EL (cell line): ENCODE data around the gene TRAF4.
A peak's percentile ranks its signal among the peaks of the same experiment; 100 is the strongest.
"Not testable (repeated sequence)": the region's sequence is repeated elsewhere in the genome, so short reads cannot be mapped to it uniquely, and the experiment has no call there.

Experiments
- DNase-seq: peaks from one replicate; pipeline ENCODE4 v3.0.0-alpha.2; 2016

TRAF4 gene

DNA sequence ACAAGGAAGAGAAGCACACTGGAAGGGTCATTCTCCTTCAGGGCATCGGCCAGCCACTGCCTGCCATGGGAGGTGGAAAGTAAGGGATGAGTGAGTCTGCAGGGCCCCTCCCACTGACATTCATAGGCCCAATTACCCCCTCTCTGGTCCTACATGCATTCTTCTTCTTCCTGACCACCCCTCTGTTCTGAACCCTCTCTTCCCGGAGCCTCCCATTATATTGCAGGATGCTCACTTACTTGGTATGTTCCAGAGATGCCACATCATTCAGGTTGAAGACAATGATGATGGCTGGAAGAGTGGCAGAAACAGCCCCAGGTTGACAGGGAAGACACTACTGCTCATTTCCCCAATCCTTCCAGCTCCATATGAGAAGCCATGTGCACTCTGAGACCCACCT lies 28.6 kb upstream of the TRAF4 start:
- DNase-seq = no peak

DNA sequence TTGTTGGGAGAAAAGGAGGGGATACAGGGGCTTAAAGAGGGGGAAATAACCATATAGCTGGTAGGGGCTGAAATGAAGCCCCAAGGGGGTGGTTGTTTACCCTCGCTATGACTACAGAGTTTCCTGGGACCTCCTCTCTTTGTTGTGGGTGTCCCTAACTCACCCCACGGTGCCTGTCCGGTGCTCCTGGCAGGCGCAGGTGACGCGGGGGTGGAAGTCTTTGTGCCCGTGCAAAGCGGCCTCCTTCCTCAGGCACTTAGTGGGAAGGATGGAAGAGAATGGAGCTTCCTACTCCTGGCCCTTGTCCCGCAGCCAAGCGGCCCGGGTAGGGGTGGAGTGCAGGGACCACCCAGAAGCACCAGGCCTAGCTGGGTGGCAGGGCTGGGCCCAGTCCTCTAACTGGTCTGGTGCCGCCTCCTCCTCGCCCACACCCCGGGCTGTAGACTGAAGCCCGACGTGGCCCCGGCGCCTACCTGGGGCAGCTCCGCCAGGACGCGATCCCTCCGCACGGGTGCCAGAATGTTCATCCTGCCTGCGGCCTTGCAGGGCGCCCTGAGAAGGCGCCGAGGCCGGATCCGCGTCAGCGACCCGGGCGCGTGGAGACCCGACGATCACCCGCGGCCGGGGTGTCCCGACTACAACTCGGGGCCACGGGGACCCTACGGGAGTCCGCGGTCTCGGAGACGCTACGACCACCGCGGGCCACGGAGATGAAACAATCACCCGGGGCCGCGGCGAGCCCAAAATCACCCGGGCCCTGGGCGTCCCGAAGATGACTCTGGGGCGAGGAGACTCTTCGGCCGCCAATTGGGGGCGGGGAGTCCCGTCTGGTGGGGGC lies 26.9 kb upstream of the TRAF4 start:
- peak; percentile 40 for DNase-seq

DNA sequence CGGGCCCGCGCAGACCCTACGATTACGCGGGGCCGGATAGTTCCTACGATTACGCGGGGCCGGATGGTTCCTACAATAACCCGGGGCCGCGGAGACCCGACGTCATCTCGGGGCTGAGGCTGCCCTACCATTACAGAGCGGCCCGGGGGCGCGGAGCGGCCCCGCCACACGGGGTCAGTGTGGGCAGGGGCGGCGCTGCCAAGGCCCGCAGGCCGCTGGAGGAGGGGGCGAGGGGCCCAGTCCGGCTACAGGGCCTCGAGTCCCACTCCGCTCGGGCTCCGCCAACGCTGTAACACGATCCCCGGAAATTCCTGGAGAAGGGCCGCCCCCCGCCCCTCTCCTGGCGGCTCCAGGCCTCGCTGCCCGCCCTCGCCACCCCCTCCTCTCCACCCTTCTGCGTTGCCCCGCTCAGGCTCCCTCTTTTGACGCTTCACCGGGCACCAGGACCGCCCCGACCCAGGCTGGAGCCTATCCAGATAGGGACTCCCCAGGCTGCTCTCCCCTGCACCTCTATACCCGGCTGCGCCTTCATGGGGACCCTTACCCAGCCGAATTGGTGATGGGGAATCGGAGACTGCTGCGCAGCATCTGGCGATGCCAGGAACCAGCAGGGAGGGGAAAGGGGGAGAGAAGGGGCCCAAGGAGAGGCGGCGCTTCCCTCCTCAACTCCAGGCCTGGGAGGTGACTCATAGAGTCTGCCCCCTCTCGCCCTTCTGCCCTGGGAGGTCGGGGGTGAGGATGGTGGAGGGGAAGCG lies 26.1 kb upstream of the TRAF4 start, which contains the start of gene RAB34:
Gene RAB34 (minus strand): TSS at position 291 of the 755 bp plus-strand sequence. CDS start 602 bp downstream, outside the sequence.
- peak; percentile 92 for DNase-seq

DNA sequence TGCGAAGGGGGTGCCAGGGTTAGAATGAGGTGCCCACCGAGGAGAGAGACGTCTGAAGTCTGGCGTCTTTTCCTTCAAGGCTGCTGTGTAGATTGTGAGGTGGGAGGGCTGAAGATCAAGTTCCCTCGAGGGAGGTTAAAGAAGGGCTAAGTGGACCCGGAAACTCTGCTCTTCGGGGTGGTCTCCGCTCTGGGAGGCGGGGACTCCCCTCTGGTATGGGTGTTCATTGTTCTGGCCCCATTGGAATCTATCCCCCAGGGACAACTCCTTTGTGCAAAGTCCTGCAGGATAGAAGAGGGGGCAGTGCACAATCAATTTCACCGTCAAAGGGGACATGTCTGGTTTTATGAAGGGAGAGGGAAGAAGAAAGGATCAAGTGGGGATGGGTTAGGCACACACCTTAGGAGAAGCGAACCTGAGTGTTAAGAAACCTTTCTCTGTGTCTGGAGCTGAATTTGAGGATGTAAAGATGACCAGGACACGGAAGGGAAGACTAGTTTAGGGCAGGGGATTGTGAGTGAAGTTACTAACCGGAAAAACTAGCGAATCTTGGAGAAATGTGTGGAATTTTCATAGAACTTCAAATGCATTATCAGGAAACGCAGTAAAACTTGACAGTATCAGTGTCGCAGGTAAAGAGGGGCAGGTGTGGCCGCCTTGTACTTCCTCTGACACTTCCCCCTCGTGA lies 25.3 kb upstream of the TRAF4 start:
- DNase-seq = no peak

DNA sequence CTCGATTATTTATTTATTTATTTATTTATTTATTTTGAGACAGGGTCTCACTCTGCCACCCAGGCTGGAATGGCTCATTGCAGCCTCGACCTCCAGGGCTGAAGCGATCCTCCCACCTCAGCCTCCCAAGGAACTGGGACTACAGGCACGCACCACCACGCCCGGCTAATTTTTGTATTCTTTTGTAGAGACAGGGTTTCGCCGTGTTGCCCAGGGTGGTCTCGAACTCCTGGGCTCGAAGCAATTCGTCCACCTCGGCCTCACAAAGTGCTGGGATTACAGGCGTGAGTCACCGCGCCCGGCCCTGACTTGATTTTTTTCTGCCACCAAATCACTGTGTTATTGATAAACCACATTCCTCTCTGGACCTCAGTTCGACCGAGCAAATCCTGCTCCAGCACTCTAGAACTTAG lies 24.8 kb upstream of the TRAF4 start:
- no peak for DNase-seq

DNA sequence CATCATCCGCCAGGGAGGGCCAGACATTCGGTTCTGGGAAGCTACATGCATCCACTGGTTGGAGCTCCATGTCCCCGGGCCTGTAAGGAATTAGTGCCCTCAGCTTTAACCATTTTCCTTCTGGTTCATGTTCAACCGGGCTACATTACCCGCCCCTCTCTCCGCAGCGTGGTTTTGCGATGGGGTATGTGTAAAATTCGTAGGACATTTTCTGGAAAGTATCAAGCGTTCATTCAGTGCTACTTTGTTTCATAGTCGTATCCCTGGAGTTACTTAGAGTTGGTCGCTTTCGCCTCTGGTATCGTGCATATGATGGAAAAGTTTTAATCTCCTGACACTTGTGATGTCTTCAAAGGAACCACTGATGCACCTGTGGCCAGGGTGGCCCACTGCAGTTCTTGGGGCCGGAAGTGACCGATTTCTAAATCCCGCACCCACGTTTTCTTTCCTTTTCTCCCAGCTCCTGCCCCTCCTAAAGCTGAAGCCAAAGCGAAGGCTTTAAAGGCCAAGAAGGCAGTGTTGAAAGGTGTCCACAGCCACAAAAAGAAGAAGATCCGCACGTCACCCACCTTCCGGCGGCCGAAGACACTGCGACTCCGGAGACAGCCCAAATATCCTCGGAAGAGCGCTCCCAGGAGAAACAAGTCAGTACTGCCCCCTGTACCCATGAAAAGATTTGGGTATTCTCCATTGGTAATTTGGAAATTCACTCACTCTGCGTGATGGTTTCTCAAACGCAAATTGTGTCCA lies 23.4 kb upstream of the TRAF4 start:
- no peak for DNase-seq

DNA sequence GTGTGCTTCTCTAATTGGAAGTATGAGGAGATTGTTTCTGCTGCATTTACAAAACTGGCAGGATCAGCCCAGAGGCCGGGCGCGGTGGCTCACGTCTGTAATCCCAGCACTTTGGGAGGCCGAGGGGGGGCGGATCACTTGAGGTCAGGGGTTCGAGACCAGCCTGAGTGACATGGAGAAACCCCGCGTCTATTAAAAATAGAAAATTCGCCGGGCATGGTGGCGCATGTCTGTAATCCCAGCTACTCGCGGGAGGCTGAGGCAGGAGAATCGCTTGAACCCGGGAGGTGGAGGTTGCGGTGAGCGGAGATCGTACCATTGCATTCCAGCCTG lies 22.8 kb upstream of the TRAF4 start:
- DNase-seq = not testable (repeated sequence)

DNA sequence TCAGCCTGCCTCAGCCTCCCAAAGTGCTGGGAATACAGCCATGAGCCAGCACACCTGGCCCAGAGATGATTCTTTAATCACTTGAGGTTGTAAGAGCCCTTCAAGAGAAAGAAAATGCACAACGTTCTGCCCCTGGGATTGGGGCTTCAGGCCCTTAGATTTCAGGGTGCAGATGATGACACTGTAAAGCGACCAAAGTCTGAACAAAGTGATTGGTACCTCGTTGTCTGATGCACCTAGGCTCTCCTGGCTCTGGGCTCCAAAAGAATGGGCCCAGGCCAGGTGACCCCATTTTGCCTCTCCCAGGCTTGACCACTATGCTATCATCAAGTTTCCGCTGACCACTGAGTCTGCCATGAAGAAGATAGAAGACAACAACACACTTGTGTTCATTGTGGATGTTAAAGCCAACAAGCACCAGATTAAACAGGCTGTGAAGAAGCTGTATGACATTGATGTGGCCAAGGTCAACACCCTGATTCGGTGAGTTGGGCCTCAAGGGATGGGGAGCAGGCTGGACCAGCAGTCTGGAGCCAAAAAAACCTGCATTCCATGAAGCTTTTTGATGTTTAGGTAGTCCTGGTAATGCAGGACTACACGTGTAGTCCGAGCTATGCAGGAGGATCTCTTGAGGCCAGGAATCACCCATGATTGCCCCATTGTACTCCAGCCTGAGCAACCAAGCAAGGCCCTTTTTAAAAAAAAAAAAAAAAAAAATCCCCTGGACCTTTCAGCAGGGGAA lies 21.2 kb upstream of the TRAF4 start:
- DNase-seq = no peak

DNA sequence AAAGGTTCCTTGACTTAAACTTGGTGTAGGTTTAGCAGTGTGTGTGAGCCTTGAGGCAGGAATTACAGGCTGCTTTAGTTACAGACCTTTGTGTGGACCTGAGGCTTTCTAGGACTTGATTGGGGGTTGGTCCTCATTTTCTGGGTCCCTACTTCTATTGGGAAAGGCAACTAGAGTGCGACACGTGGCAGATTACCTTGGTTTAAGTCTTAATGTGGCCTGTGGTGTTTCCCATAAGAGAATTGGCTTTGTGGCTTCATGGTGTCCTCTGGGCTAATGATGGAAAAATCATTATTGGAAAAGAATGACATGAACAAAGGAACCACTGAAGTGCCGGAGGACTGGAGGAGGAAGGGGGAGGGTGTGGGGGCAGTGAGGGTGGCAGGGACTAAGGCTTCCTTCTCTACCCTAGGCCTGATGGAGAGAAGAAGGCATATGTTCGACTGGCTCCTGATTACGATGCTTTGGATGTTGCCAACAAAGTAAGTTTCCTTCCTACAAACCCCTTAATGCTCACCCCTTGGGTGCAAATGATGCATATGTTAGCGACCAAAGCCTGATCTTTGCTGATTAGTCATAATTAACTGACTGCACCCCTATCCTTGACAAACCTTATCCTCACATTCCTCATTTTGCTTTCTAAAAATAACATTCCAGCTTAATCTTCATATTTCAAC lies 20.5 kb upstream of the TRAF4 start:
- no peak for DNase-seq

DNA sequence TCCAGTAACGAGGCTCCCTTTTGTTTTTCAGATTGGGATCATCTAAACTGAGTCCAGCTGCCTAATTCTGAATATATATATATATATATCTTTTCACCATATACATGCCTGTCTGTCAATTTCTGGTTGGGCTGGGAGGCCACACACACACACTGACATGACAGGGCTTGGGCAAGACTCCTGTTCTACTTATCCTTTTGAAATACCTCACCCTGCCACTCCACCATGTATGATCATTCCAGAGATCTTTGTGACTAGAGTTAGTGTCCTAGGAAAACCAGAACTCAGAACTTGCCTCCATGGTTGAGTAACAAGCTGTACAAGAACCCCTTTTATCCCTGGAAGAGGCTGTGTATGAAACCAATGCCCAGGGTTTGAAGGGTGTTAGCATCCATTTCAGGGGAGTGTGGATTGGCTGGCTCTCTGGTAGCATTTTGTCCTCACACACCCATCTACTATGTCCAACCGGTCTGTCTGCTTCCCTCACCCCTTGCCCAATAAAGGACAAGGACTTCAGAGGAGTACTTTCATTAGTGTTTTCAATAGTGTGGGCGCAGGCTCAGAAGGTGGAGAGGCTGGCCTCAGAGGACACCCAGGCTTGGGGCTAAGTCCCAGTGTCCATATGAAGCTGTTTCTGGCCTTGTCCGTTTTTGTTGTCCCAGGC lies 19.8 kb upstream of the TRAF4 start:
- DNase-seq = not testable (repeated sequence)

DNA sequence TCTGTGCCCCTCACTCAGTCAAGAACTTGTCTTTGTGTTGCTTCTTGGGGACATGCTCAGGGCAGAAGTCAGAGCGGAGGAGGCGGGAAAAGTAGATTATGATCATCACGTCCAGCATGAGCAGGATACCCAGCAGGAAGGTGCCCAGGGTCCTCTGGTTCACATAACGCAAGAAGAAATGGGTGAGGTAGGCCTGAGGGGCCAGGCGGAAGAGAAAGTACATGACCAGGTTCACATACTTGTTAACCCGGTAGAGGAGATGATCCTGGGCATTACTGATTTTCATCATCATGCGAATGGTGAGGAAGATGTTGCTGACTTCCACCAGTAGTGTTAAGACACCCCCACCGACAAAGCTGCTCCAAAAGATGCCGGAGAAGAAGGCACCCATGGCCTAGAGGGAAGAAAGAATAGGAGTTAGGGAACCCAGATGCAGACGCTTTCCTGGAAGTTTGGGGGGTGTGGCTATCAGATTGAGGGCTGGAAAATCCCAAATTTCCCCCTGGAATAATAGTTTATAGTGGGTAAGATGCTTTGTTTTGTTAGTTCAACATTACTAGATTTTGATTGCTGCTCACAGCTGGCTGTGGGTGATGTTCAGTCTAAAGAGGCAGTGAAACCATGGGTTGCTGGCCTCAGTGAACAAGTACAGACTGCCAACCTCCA lies 19.2 kb upstream of the TRAF4 start:
- peak; percentile 26 for DNase-seq

DNA sequence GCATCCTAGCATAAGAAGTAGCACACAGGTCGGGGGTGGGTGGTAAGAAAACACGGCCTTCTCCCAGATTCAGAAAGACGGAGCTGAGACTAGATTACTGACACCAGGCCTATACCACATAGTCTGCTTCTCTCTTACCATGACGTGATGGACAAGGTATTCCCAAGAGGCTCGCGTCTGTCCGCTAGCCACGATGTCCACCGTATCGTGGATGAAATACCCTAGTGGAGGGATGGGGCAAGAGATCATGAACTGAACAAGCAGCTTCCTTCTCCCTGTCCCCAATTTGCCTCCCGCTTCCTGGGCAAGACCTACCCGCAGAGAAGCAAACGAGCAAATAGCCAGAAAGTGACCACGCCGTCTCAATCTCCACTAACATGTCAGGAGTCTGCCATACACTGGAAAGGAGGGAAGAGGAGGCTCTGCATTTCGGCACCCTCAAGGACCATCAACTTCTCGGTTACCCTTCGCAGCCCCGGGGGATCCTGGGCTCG lies 18.6 kb upstream of the TRAF4 start:
- DNase-seq = peak; percentile 75

DNA sequence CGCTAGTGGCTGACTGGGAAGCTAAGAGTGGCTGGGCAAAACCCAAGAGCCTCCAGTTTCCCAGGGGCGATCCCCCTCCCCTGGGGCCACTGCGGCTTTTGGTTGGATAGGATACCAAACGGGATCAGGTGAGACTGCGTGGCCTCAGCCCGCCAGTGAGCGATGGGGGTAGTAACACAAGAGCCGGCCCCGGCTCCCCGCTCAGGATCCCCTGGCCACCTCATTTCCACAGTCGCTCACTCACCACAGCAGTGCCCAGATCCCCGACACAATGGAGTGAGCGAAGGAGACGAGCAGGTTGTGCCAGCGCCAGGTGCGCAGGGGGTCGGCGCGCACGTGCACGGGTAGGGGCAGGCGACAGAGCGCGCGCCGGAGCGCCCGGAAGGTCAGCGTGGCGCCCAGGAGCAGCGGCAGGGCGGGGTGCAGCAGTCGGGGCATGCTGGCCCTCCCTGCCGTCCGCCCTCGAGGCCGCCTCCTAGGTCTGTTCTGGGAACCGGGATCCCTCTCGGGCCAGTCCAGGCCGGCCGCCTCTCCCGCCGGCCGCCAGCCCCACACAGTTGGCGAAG lies 18.1 kb upstream of the TRAF4 start:
- DNase-seq = peak; percentile 92

DNA sequence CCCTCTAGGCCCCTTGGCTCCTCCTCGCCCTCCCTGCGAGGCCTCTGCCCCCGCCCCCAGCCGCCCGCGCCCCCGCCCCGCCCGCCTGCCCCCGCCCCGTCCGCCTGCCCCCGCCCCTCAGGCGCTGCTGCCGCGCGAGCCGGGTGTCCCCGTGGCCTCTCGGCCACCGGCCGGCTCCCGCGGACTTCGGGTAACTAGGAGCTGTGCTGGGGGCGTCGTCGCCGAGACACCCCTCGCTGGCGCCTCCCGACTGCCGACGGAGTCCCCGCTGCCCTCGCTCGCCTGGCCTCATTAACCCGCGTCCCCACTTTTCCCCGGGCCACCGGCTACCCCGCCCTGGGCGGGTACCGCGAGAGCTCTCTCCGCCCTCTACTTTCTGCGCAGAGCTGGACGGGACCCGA lies 17.6 kb upstream of the TRAF4 start, which contains the start of gene TLCD1:
Gene TLCD1 (minus strand): TSS at position 8 of the 401 bp plus-strand sequence. CDS start 136 bp downstream, outside the sequence.
- DNase-seq = peak; percentile 75

DNA sequence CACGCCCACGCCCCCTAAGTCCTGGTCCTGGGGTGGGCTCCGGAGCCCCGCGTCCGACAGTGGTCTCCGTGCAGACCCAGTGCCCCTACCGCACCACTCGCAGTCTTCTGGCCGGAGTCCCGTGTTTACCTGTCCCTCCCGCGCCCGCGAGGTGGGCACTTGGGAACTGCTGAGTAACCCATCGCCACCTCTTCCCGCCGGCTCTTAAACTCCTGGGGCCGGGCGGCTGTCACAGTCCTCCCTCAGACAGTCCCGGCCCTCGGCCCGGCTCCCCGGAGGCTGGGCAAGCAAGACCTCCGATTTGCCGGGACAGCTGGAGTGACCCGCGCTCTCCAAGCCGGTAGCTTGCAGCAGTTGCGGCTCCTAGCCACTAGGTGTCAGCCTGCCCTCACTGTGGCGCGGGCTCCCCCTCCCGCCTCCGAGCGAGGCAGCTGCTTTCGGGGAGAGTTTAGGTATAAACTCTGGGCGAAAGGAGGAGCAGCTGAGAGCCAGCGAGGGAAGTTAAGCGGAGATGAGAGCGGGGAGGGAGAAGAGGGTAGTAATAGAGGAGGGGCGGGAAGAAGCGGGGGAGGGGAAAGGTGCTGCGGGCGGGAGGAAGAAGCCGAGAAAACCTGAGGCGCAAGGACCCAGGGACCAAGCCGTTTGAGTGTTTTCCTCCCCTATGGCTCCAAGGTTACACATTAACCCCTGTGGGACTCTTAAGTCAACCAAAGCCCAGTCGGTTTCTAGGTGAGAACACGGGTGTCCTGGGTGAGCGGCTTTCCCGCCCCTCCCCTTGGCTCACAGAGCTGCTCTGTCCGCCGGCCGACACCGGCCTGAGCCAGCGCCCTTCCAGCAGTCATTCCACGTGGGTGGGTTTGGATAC lies 17.0 kb upstream of the TRAF4 start:
- peak; percentile 96 for DNase-seq

DNA sequence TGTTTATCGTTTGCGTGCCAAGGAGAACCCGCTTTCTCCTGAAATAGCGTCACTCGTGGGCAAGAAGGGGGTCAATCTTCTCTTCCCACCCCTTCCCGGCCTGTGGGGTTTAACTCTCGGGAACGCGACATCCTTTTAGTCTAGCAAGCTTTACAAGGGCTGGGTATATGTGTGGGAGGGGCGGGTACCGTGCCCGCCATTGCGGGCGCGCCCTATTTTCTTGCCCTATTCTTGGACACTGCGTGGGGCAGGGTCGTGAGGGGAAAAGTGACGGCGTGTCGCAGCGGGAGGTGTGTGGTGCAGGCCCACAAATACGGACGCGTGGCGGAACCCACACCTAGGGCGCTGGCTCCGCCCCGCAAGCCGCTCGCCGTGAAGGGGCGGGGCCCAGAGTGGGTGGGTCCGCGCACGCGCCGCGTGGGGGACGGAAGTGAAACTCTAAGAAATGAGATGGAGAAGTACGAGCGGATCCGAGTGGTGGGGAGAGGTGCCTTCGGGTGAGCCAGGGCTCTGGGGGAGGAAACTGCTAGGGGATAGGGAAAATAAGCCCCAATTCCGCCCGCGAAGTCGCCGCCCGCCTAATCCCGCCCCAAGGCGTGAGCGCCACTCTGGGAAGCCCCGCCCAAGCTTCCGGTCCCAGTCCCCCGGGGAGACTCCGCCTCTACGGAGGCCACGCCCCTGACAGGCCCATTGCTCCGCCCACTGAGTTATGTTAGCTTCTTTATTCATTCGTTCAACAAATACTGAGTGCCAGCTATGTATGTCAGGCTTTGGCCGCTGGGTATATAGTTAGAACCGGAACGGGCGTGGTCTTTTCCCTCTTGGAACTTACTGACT lies 15.2 kb upstream of the TRAF4 start, which contains the start of gene NEK8:
Gene NEK8 (plus strand): TSS at position 425 of the 837 bp plus-strand sequence. CDS start 26 bp downstream, at position 451.
- peak; percentile 96 for DNase-seq

DNA sequence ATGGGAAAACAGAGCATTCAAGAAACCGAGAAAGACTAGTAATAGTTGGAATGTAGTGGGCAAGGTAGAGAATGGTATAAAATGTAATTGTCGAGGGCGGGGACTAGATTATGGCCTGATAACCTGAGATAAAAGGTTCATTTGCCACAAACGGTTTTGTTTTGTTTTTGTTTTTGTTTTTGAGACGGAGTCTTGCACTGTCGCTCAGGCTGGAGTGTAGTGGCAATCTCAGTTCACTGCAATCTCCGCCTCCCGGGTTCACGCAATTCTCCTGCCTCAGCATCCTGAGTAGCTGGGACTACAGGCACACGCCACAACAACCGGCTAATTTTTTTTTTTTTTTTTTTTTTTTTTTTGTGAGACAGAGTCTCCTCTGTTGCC lies 13.9 kb upstream of the TRAF4 start:
- DNase-seq = no peak

DNA sequence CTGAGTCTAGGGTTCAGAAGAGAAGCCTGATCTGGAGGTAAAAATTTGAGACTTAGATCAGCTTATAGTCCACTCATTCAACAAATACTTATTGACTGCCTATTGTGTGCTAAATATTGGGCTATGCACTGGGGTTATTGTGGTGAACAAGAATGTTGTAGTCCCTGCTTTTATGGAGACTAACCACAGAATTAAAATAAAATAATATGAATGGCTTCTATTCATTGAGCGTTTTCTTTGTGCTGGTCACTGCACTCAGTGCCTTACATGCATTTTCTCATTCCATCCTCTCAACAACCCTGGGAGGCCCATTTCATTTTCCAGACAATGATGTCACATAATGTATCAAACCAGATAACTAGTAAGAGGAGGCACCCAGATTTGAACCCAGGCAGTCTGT lies 10.5 kb upstream of the TRAF4 start:
- no peak for DNase-seq
